SHP77 treated with DMSO at 0.1 percent for 48 hours (cell line): ENCODE results near the gene PAX1.

Experiments used
- DNase-seq: peaks from one replicate; lab custom pipeline; 2025; lab: John Stamatoyannopoulos, UW

PAX1 gene

GRCh38 chr20:21739682-21740081 is 34.2 kb downstream of the PAX1 start:
- DNase-seq = no peak

GRCh38 chr20:21741266-21741665 is 35.8 kb downstream of the PAX1 start:
- no peak for DNase-seq

- DNase-seq = no peak
These were observed 57.2 kb downstream of the PAX1 start for GRCh38 chr20:21762646-21763045.

GRCh38 chr20:21767200-21767738 is 61.8 kb downstream of the PAX1 start:
- no peak for DNase-seq

- DNase-seq = no peak
These were observed 62.3 kb downstream of the PAX1 start for GRCh38 chr20:21767739-21768223.
